ENCODE data around the gene NOX1.

Gene NOX1

GRCh38 chrX:100895365-100896075 is 21.4 kb upstream of the NOX1 start:
- H3F3A ChIP-seq (ENCODE audit: insufficient read depth) = no peaks in the 10 kb centered on the region
- no peak overlapping the region for H3K4me2 ChIP-seq (ENCODE audit: low read depth, low read length, poor library complexity, severe bottlenecking)
- H3K79me2 ChIP-seq (ENCODE audit: insufficient read depth, low read length) = no peaks in the 10 kb centered on the region
- no peaks in the 10 kb centered on the region for H3K36me3 ChIP-seq (ENCODE audit: low read length)
- H3K9me3 ChIP-seq (ENCODE audit: insufficient read depth, low read length) = no peaks in the 10 kb centered on the region
- TF ChIP-seq CTCF (IDR thresholded peaks at IDR 0.05; ENCODE audit: insufficient read depth, low read length, poor library complexity, severe bottlenecking) (peak; percentile 23), EZH2phosphoT487 (conservative IDR thresholded peaks at IDR 0.05; ENCODE audit: low read length) (no peak)
- no peaks in the 10 kb centered on the region for H3K9me2 ChIP-seq (replicated peaks; ENCODE audit: insufficient read depth, low read length)
- H2AFZ ChIP-seq (ENCODE audit: low read depth, low read length, severe bottlenecking) = no peak overlapping the region
- H3K4me3 ChIP-seq (ENCODE audit: insufficient read depth, low read length, poor library complexity, severe bottlenecking) = no peak overlapping the region
- no peak overlapping the region for H3K27ac ChIP-seq (ENCODE audit: low read depth, low read length)
- H3K9ac ChIP-seq (ENCODE audit: low read length) = no peak overlapping the region
- H4K20me1 ChIP-seq (ENCODE audit: low read depth, low read length) = no peaks in the 10 kb centered on the region
- no peaks in the 10 kb centered on the region for H3K27me3 ChIP-seq (ENCODE audit: low read length)

- Histone ChIP-seq H3K9me2 (replicated peaks; ENCODE audit: insufficient read depth, low read length) (no peaks in the 10 kb centered on the region), H4K20me1 (ENCODE audit: low read depth, low read length) (no peaks in the 10 kb centered on the region), H3K4me2 (ENCODE audit: low read depth, low read length, poor library complexity, severe bottlenecking) (no peak overlapping the region), H3F3A (ENCODE audit: insufficient read depth) (no peaks in the 10 kb centered on the region), H3K79me2 (ENCODE audit: insufficient read depth, low read length) (no peaks in the 10 kb centered on the region), H2AFZ (ENCODE audit: low read depth, low read length, severe bottlenecking) (no peak overlapping the region), H3K27ac (ENCODE audit: low read depth, low read length) (no peak overlapping the region), H3K27me3 (ENCODE audit: low read length) (no peaks in the 10 kb centered on the region), H3K9ac (ENCODE audit: low read length) (no peak overlapping the region), H3K9me3 (ENCODE audit: insufficient read depth, low read length) (no peaks in the 10 kb centered on the region), H3K4me3 (ENCODE audit: insufficient read depth, low read length, poor library complexity, severe bottlenecking) (no peak overlapping the region), H3K36me3 (ENCODE audit: low read length) (no peaks in the 10 kb centered on the region)
- TF ChIP-seq CTCF (IDR thresholded peaks at IDR 0.05; ENCODE audit: insufficient read depth, low read length, poor library complexity, severe bottlenecking) = no peak
- no peak for TF ChIP-seq EZH2phosphoT487 (conservative IDR thresholded peaks at IDR 0.05; ENCODE audit: low read length)
Observed at GRCh38 chrX:100883654-100884053, 9.5 kb upstream of the NOX1 start.

- H2AFZ ChIP-seq (ENCODE audit: low read depth, low read length, severe bottlenecking) = no peak overlapping the region
- no peak for TF ChIP-seq CTCF (IDR thresholded peaks at IDR 0.05; ENCODE audit: insufficient read depth, low read length, poor library complexity, severe bottlenecking)
- no peak for TF ChIP-seq EZH2phosphoT487 (conservative IDR thresholded peaks at IDR 0.05; ENCODE audit: low read length)
Observed at GRCh38 chrX:100880368-100880767, 6.2 kb upstream of the NOX1 start.

More at GRCh38 chrX:100880368-100880767, 6.2 kb upstream of the NOX1 start:
- no peaks in the 10 kb centered on the region for H3K36me3 ChIP-seq (ENCODE audit: low read length)
- no peaks in the 10 kb centered on the region for H3F3A ChIP-seq (ENCODE audit: insufficient read depth)
- H4K20me1 ChIP-seq (ENCODE audit: low read depth, low read length) = no peaks in the 10 kb centered on the region
- H3K4me3 ChIP-seq (ENCODE audit: insufficient read depth, low read length, poor library complexity, severe bottlenecking) = no peak overlapping the region
- no peaks in the 10 kb centered on the region for H3K9me2 ChIP-seq (replicated peaks; ENCODE audit: insufficient read depth, low read length)
- no peak overlapping the region for H3K4me2 ChIP-seq (ENCODE audit: low read depth, low read length, poor library complexity, severe bottlenecking)
- no peaks in the 10 kb centered on the region for H3K27me3 ChIP-seq (ENCODE audit: low read length)
- no peaks in the 10 kb centered on the region for H3K9me3 ChIP-seq (ENCODE audit: insufficient read depth, low read length)
- H3K27ac ChIP-seq (ENCODE audit: low read depth, low read length) = no peak overlapping the region
- no peak overlapping the region for H3K9ac ChIP-seq (ENCODE audit: low read length)
- H3K79me2 ChIP-seq (ENCODE audit: insufficient read depth, low read length) = no peaks in the 10 kb centered on the region

All from SU-DHL-6 (cell line).